Measurements from ENCODE around the gene RPS16.

- TF ChIP-seq ZNF274 (IDR thresholded peaks at IDR 0.05; ENCODE audit: low read depth, low read length) (no peak), YY1 (IDR thresholded peaks at IDR 0.05; ENCODE audit: insufficient read depth, insufficient read length) (no peak)
Observed at GRCh38 chr19:39428283-39429112, 7.3 kb downstream of the RPS16 start.
